ENCODE data around the gene OSBPL9.

Gene OSBPL9

GRCh38 chr1:51675177-51675780, 58.4 kb downstream of the OSBPL9 start:
- TF ChIP-seq, protein P1, sequence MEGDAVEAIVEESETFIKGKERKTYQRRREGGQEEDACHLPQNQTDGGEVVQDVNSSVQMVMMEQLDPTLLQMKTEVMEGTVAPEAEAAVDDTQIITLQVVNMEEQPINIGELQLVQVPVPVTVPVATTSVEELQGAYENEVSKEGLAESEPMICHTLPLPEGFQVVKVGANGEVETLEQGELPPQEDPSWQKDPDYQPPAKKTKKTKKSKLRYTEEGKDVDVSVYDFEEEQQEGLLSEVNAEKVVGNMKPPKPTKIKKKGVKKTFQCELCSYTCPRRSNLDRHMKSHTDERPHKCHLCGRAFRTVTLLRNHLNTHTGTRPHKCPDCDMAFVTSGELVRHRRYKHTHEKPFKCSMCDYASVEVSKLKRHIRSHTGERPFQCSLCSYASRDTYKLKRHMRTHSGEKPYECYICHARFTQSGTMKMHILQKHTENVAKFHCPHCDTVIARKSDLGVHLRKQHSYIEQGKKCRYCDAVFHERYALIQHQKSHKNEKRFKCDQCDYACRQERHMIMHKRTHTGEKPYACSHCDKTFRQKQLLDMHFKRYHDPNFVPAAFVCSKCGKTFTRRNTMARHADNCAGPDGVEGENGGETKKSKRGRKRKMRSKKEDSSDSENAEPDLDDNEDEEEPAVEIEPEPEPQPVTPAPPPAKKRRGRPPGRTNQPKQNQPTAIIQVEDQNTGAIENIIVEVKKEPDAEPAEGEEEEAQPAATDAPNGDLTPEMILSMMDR (conservative IDR thresholded peaks at IDR 0.05) = no peak
- no peak overlapping the region for H3K27ac ChIP-seq

DNA sequence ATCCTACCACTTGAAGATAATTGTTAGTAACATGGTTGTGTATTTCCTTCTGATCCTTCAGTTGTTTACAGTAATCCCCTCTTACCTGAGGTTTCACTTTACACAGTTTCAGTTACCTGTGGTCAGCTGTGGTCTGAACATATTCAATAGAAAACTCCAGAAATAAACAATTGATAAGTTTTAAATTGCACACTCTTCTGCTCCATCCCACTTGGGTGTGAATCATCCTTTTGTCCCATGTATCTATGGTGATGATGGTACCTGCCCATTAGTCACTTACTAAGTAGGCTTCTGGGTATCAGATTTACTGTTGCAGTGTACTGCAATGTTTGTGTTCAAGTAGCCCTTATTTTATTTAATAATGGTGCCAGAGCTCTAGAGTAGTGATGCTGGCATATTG, 62.5 kb downstream of the OSBPL9 start:
- no peak overlapping the region for H3K27ac ChIP-seq
- TF ChIP-seq, protein P1 (conservative IDR thresholded peaks at IDR 0.05) = no peak

GRCh38 chr1:51684776-51685175, 67.9 kb downstream of the OSBPL9 start:
- TF ChIP-seq, protein P1 (conservative IDR thresholded peaks at IDR 0.05) = no peak
- no peak overlapping the region for H3K27ac ChIP-seq

DNA sequence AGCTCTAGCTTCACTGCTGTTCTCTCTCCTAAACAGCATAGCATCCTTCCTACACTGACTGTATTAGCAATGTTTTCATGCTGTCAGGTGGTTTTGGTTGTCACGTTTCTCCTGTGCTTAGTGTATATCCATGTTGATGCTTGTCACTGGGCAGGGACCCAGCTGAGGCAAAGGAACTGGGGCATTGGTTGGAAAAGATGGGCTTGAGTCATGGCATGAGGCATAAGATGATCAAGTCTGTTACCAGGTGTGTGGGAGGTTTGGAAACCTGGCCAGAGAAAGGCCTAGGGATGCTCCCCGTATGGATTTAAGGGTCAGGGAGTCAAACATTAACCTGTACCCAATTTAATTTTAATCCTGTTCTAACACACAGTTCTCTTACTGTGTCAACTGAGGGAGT, 69.6 kb downstream of the OSBPL9 start:
- H3K27ac ChIP-seq = no peak overlapping the region
- TF ChIP-seq, protein P1 (conservative IDR thresholded peaks at IDR 0.05) = no peak

GRCh38 chr1:51689075-51689440, 72.2 kb downstream of the OSBPL9 start:
- no peak overlapping the region for H3K27ac ChIP-seq
- TF ChIP-seq, protein P1 (conservative IDR thresholded peaks at IDR 0.05) = no peak

GRCh38 chr1:51689643-51690042, 72.8 kb downstream of the OSBPL9 start:
- TF ChIP-seq, protein P1 (conservative IDR thresholded peaks at IDR 0.05) = no peak
- no peak overlapping the region for H3K27ac ChIP-seq

DNA sequence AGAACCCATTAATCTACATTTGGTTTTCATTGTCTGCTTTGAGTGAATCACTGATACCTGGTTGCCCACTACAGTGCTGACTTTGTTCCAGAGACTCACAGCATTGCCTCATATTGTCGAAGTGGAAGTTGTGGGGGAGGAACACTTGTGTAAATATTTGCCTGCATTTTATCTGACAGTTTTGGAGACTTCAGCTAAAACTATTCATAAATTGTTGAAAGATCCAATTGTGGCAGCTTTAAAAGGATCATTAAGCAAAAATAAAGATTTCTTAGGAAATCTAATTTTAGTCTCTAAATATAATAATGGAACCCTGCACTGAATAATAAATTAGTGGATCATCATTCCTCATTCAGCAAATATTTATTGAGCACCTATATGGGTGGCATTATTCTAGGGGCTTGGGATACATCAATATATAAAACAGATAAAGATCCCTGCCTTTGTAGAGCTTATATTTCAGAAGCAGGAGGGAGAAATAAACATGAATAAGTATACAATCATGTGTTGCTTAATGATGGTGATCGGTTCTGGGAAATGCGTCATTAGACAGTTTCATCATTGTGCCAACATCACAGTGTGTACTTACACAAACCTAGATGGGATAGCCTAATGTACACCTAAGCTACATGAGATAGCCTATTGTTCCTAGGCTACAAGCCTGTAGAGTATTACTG, 73.5 kb downstream of the OSBPL9 start:
- H3K27ac ChIP-seq = no peak overlapping the region
- TF ChIP-seq, protein P1 (conservative IDR thresholded peaks at IDR 0.05) = no peak
